Ammon's horn (tissue), 1 donor: Measurements from ENCODE around the gene CNEP1R1.
"Not testable (repeated sequence)": the region's sequence is repeated elsewhere in the genome, so short reads cannot be mapped to it uniquely, and the experiment has no call there.

ENCODE experiments used
- DNase-seq: peaks from one replicate; pipeline ENCODE4 v3.0.0-alpha.2; 2016; ENCODE audit warnings: low spot score

The CNEP1R1 gene, protein sequence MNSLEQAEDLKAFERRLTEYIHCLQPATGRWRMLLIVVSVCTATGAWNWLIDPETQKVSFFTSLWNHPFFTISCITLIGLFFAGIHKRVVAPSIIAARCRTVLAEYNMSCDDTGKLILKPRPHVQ

DNA sequence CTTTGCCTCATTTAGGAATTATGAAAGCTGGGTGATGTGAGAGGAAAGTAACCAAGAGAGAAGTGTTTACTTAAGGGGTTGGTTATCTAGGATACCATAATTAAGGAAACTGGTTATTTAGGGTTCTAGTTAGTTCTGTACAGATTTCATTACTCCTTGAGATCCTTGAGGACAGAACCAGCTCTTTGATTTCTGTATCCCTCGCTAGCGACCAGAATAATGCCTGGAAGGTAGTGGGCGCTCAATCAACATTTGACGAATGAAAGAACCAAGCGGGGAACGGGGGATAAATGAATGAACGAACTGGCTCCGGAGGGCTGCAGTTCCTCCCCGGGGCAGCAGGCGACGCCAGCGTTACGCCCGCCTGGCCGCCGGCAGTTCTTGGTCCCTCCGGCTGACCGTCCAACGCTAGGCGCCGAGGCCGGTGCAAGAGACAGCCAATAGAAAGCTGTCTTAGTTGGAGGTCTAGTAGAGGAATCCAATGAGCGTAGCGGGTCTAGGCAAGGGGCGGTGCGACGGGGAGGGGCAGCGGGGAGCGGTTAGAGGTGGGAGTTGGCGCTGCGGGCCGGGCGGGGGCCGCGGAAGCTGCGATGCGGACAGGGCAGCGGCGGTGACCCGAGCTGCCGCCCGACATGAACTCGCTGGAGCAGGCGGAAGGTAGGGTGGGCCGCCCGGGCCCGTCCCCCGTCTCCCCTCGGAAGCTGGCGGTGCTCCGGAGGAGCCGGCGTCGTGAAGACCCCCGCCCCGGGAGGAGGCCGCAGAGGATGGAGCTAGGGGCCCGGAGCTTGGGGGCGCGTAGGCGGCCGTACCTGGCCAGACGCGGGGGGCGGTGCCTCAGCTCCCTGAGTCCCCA is at the start of gene CNEP1R1:
Gene CNEP1R1, plus strand, starts transcription at position 542 of the 853 bp plus-strand sequence. Its CDS starts 91 bp downstream, at position 633.
- peak; percentile 97 for DNase-seq

DNA sequence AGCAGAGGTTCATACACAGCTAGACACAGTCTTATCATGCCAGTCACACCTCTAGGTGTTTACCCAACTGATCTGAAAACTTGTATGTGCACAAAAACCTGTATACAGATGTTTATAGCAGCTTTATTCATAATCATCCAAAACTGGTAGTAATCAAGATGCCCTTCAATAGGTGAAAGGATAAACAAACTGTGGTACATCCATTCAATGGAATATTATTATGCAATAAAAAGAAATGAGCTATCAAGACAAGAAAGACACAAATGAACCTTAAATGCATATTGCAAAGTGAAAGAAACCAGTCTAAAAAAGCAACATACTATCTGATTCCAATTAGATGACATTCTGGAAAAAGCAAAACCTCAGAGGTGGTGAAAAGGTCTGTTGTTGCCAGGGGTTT is 47.6 kb upstream of the CNEP1R1 start:
- DNase-seq: no peak

DNA sequence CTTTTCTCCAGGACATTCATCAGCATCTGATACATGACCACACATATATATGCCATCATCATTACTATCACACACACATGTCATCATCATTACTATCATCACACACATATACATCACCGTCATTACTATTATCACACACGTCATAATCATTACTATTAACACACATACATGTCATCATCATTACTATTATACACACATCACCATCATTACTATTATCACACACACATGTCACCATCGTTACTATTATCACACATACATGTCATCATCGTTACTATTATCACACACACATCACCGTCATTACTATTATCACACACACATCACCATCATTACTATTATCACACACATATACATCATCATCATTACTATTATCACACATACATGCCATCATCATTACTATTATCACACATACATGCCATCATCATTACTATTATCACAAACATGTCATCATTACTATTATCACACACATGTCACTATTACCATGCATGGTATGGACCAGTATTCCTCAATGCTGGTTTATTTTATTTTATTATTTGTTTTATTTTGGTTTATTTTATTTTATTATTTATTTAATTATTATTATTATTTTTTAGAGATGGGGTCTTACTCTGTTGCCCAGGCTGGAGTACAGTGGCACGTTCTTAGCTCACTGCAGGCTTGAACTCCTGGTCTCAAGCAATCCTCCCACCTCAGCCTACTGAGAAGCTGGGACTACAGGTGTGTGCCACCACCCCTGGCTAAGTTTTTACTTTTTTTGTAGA is 46.3 kb upstream of the CNEP1R1 start:
- DNase-seq: no peak

DNA sequence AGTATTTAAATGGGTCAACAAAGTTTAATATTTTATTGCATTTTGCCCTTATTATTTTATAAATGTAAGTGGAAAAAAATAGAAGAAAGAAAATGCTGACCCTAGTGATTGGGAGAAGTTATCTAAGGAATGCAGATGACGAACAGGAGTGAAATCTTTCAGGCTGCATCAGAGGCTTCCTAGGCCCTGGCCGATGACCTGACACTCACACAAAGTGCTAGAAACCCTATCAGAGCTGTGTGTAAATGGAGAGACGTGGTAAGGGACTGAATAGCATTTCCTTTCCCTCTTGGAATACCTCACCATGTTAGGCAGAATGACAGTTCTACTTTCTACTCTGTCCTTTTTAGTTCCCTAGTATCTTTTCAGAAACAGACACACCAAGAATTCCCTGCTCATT is 44.9 kb upstream of the CNEP1R1 start:
- no peak for DNase-seq

DNA sequence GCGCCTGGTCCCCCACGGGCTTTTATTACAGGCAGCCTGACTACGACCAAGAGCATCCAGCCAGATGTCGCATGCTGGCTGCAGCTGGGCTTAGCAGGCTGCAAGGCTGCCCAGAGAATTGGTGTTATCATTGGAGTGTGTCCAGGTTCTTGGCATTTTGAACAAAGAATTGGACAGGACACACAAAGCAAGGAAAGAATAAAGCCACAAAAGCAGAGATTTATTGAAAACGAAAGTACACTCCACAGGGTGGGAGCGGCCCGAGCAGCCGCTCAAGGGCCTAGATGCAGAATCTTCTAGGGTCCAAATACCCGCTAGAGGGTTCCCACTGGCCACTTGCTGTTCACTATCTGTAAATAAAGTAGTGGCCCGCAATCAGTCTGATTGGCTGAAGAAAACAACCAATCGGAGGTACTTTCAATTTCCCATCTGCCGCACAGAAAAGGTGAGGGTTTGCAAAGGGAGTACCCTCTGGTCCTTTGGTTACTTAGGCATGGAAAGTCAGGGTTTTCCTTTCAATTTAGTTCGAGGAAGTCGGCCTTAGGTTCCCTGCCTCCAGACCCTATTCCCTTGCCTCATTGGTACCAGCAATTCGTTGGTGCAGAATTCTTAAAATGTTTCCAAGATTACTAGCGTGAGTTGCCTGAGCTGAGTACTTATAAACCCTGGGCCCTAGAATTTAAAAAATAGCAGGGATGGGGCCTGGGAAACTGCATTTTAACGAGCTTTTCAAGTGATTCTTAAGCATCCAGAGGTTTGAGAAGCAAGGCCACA is 38.5 kb upstream of the CNEP1R1 start:
- no peak for DNase-seq

DNA sequence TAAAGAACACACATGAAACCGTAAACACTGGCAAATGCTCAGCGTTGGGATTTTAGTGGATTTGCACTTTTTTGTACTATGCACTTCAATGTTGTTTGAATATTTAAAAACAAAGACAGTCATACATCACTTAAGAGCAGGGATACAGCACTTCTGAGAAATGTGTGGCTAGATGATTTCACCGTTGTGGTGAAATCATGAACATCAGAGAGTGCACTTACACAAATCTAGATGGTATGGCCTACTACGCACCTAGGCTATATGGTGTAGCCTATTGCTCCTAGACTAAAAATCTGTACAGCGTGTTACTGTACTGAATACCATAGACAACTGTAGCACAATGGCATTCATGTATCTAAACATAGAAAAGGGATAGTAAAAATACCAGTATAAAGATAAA is 37.6 kb upstream of the CNEP1R1 start:
- no peak for DNase-seq

DNA sequence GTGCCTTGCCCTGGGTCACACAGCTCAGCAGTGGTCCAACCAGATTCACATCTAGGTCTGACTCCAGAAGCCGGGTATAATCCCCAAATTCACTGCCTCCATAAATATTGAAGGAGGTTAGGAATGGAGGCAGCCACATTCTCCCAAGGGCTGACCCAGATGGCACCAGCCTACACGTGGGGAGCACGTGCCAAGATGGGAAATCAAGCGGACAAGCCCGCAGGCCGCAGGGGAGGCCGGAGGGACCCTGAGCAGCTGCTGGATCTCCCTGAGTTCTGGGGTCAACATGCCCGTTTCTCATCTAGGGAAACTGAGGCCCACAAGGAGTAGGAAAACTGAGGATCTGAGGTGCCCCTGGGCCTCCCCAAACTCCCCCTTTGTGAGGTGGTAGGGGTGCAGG is 32.2 kb upstream of the CNEP1R1 start:
- DNase-seq: no peak

DNA sequence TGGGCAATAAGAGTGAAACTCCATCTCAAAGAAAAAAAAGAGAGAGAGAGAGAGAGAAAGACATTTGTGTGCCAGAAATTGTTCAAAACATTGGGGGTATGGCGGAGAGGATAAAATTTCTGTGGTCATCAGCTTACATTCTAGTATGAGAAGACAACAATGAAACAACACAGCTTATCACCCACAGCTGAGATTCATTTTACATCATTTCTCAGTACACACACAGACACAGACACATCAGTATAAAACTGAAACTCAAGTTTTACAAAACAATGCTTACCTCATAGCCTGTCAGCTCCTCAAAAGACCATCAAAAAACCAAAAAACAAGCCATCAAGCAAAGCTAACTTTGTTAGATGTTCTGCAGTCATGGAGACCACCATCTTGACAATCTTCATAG is 31.4 kb upstream of the CNEP1R1 start:
- no peak for DNase-seq

DNA sequence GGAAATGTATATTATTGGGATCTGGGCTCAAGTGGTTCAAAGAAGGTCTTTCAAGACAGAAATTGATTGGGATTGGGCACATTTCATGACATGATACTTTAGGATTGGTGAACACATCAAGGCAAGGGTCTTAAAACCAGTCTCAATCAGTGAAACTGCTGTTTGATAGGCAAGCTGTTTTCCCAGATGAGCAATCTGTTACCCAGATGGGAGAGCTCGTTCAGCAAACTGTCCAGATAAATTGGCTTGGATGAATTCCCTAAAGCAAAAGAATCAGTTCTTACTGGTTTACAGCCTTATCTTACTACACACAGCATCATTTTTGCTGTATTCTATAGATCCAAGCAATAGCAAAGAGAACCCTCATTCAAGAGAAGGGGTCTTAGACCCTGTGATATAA is 31.0 kb upstream of the CNEP1R1 start:
- DNase-seq: no peak

DNA sequence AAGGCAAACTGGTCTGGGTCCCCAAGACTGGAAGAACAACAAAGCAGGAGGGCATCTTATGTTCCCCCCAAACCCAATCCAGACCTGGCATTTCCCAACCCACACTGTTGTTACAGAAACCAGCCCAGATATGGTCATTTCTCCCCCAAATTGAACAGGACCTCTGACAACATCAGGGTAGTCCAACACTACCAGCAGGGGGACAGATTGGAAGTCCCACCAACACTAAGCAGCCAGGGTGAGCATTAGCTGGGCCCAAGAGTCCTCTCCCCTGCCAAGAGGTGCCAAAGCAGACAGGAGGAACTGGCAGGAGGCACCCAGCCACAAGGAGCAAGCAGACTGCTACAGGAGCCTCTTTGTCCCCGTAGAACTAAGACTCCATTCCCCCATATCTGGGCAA is 29.3 kb upstream of the CNEP1R1 start:
- DNase-seq: no peak

DNA sequence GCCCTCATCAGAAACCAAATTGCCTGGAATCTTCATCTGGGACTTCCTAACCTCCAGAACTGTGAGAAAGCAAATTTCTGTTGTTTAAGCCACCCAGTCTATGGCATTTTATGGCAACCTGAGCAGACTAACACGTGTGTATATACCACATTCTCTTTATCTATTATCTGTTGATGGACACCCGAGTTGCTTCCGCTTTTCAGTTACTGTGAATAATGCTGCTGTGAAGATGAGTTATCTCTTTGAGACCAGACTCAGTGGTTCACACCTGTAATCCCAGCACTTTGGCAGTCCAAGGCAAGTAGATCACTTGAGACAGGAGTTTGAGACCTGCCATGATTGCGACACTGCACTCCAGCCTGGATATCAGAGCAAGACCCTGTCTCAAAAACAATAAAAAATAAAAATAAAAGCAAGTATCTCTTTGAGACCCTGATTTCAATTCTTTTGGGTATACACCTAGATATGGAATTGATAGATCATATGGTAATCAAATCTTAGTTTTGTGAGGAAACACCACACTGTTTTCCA is 27.2 kb upstream of the CNEP1R1 start:
- no peak for DNase-seq

DNA sequence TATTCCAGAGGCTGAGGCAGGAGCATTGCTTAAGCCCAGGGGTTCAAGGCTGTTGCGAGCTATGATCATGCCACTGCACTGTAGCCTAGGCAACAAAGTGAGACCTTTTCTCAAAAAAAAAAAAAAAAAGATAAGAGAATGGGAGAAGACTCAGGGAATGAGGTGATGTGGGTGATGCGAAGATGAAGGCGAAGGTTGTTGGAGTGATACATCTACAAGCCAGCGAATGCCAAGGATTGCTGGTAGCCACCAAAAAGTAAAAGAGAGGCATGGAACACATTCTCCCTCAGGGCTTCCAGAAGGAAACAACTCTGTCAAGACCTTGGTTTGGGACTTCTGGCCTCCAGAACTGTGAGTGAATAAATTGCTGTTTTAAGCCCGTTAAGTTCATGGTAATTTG is 26.0 kb upstream of the CNEP1R1 start:
- DNase-seq: no peak

DNA sequence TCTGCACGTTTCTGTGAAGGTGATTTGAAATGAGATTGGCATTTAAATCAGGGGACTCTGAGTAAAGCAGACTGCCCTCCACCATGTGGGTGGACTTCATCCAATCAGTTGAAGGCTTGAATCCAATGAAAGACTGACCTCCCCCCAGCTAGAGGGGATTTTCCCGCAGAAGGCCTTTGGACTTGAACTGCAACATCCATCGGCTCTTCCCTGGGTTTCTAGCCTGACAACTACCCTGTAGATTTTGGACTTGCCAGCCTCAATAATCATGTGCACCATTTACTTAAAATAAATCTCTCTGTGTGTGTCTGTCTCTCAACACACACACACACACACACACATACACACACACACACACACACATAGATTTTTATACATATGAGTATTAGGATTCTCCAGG is 23.9 kb upstream of the CNEP1R1 start:
- no peak for DNase-seq

DNA sequence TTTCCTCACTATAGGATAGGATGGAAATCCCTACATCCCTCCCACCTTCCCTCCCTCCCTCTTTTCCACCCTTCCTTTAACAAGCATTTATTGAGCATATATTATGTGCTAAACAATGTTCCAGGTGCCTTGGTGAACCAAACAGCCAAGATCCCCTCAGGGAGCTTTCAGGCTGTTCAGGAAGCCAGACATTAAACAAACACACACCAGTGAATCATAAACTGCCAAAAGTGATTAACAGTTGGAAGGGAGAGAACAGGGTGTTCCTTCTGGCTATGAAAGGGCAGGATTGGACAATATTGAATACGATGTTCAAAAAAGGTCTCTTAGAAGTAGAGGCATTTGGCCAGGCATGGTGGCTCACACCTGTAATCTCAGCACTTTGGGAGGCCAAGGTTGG is 22.8 kb upstream of the CNEP1R1 start:
- DNase-seq: no peak

DNA sequence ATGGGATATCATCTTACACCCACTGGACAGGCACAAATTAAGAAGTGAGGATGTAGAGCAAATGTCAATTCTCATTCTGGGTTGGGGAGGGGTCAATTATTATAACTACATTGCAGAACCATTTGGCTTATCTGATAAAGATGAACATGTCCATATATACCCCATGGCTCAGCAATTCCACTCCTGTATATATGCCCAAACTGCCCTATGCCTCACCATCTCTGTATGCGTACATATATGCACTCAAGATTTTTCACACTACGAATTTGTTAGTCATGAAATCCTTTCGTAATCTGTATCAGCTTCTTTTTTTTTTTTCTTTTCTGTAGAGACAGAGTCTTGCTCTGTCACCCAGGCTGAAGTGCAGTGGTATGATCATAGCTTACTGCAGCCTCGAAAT is 20.8 kb upstream of the CNEP1R1 start:
- no peak for DNase-seq

DNA sequence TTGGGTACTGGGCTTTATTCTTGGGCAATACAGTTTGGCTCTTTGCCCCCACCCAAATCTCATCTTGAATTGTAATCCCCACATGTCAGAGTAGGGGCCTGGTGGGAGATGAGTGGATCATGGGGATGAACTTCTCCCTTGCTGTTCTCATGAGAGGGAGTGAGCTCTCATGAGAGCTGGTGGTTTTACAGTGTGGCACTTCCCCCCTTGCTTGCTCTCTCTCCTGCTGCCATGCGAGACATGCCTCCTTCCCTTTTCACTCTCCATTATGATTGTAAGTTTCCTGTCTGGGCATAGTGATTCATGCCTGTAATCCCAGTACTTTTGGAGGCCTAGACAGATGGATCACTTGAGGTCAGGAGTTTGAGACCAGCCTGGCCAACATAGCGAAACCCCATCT is 18.1 kb upstream of the CNEP1R1 start:
- no peak for DNase-seq

DNA sequence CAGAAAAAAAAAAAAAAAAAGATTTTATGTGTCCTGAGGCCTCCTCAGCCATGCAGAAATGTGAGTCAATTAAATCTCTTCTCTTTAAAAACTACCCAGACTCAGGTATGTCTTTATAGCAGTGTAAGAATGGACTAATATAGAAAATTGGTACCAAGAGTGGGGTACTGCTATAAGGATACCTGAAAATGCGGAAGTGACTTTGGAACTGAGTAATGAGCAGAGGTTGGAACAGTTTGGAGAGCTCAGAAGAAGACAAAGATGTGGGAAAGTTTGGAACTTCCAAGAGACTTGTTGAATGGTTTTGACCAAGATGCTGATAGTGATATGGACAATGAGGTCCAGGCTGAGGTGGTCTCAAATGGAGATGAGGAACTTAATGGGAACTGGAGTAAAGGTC is 17.3 kb upstream of the CNEP1R1 start:
- DNase-seq: no peak

DNA sequence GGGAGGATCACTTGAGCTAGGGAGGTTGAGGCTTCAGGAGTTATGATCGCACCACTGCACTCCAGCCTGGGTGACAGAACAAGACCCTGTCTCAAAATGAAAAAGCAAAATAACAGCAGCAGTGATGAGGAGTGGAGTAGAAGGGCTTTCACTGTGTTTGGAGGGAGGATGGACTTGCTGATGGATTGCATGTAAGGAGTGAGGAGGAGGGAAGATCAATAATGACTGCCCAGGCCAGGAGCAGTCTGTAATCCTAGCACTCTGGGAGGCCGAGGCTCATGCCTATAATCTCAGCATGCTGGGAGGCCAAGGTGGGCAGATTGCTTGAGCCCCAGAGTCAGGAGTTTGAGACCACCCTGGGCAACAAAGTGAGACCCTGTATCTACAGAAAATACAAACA is 14.8 kb upstream of the CNEP1R1 start:
- no peak for DNase-seq

DNA sequence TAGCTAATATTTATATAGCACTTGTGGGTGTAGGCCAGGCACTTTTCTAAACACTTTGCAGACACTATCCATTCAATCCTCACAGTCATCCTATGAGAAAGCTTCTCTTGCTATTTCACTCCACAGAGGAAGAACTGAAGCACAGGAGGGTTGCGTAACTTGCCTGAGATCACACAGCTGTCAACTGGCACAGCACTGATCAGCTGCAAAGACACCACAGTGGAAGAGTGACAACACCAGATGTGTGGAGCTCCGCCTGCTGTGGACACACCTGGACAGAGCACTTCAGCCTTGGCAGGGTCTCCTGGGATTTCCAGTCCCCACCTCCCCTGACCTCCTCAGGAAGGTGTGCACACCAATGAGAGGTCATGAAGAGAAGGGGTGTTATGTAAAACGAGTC is 13.3 kb upstream of the CNEP1R1 start:
- no peak for DNase-seq

DNA sequence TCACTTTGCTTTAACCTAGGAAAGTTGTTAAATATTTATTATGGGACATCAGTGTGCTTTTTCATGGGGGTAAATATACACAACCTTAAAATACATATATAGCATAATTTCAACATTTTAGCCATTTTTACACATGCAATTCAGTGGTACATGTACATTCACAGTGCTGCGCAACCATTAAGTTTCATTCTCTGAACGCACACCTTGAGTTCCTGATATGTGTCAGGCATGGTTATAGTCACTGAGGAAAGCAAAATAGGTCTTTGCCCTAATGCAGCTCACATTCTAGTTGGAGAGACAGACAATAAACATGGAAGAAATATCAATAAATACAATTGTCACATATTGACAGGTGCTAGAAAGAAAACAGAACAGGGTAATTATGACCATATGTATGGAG is 12.8 kb upstream of the CNEP1R1 start:
- DNase-seq: no peak

DNA sequence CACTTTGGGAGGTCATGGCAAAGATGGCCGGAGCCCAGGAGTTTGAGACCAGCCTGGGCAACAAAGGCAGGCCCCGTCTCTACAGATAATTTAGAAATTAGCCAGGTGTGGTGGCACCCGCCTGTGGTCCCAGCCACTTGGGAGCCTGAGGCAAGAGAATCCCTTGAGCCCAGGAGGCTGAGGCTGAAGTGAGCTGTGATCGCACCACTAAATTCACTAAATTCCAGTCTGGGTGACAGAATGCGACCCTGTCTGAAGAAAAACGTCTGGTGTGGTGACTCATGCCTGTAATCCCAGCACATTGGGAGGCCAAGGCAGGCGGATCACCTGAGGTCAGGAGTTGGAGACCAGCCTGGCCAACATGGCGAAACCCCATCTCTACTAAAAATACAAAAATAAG is 10.8 kb upstream of the CNEP1R1 start:
- DNase-seq: not testable (repeated sequence)

DNA sequence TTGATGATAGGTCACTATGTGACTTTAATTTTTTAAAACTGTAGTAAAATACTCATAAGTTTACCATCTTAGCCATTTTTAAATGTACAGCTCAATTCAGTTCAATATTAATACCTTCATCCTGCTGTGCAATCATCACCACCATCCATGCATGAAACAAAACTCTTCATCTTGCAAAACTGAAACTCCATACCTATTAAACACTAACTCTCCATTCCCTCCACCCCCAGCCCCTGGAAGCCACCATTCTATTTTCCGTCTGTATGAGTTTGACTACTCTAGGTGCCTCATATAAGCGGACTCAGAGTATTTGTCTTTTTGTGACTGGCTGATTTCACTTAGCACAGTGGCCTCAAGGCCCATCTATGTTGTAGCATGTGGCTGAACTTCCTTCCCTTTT is 9.4 kb upstream of the CNEP1R1 start:
- no peak for DNase-seq
